ENCODE results near the gene SLC16A10.
"Not testable (repeated sequence)": the region's sequence is repeated elsewhere in the genome, so short reads cannot be mapped to it uniquely, and the experiment has no call there.

SLC16A10 gene

DNA sequence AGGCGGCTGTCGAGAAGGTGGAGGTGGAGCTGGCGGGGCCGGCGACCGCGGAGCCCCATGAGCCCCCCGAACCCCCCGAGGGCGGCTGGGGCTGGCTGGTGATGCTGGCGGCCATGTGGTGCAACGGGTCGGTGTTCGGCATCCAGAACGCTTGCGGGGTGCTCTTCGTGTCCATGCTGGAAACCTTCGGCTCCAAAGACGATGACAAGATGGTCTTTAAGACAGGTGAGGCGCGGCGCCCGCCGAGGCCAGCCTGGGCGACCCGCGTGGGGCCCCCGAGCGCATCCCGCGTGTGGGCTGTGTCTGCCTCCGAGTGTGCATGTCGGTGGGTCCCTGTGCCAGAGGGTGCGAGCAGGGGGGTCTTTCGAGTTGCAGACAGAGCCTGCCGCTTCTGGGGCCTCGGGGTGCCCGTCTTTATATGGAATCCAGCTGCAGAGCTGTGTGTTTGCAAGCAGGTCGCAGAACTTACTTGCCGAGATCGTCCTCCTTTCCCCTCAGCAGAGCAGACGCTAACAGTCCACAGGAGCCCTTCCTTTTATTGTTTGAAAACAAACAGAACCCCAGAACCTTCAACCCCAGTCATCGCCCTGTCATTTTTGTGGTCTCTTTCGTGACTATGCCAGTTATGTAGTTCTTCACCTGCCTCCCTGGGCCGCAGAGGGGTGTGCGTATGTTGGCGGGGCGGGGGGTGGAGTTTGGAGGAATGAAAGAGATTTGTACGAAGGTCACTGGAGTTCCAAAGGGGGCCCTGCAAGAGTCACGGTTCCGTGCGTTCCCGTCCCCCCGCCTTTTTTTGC lies 766 bp downstream of the SLC16A10 start:
- peak; percentile 23 for DNase-seq (ENCODE audit: low spot score)

- DNase-seq (ENCODE audit: low spot score), result no peak
Observed at GRCh38 chr6:111088668-111089003, 1.3 kb downstream of the SLC16A10 start.

DNA sequence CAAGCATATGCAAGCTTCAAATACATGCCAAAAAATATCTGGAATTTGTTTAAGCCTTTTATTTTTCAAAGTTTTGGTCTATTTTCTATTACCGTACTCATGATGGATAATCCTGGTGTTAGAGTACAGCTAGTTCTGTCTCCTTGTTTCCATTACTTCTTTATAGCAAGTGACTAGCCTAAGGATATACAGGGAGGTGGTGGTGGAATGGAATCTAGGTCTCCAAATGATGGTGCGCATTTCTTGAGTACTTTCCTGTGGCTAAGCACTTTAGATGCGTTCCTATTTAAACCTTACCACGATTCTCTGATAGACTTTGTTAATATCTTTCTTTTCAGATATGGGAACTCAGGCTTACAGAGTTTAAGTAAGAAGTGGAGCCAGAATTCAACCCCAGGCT lies 3.5 kb downstream of the SLC16A10 start:
- DNase-seq (ENCODE audit: low spot score), result no peak

DNA sequence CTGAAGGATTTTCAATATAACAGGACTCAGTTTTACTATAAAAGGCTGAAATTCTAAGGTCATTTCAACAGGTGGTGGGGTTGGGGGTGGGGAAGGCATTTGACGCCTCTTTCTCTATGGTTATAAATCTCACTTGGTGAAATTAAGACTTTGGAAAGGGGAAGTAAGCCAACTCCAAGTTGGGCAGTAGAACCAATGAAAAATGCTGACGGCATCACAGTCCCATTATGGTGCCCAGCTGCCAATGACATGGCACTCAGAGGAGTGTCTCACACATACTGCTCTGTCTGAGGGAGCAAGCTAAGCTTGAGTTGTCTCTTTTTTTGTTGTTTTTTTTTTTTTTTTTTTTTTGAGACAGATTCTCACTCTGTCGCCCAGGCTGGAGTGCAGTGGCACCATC lies 4.7 kb downstream of the SLC16A10 start:
- no peak for DNase-seq (ENCODE audit: low spot score)

- DNase-seq (ENCODE audit: low spot score), result not testable (repeated sequence)
Observed at GRCh38 chr6:111095488-111095887, 8.2 kb downstream of the SLC16A10 start.

GRCh38 chr6:111096246-111096645 lies 8.9 kb downstream of the SLC16A10 start:
- DNase-seq (ENCODE audit: low spot score), result no peak

GRCh38 chr6:111098597-111098996 lies 11.3 kb downstream of the SLC16A10 start:
- DNase-seq (ENCODE audit: low spot score), result no peak

DNA sequence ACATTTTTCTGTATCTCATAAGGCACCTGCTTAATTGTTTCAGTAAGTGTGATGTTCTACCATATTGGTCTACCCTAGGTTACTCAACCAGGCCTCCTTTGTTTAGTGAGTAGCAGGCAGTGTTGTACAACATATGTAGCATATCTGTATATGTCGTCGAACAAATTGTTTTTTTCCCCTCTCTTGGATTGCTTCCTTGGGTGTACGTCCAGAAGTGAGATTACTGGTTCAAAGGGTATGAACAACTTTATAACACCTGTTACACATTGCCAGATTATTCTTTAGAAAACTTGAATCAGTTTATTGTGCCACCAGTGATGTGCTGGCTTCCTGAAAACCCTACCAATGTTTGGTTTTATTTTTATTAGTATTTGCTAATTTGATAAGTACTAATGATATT lies 14.7 kb downstream of the SLC16A10 start:
- no peak for DNase-seq (ENCODE audit: low spot score)

DNA sequence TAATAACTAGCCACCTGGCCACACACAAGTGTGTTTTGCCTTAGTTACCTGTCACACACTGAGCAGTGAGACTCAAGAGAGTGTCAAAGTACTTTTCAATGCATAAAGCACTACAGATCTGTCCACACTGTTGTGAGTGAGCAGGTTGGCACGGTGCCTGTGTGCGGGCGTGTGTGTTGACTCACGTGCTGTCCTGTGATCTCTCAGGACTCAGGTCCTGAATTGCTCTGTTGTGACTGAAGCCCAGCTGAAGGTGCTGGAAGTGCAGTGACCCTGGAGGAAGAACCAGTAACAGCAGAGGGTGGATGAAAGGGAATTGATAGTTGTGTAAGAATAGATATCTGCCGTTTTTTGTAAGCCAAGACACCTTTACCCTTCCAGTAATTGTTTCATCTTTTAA lies 18.3 kb downstream of the SLC16A10 start:
- no peak for DNase-seq (ENCODE audit: low spot score)

DNA sequence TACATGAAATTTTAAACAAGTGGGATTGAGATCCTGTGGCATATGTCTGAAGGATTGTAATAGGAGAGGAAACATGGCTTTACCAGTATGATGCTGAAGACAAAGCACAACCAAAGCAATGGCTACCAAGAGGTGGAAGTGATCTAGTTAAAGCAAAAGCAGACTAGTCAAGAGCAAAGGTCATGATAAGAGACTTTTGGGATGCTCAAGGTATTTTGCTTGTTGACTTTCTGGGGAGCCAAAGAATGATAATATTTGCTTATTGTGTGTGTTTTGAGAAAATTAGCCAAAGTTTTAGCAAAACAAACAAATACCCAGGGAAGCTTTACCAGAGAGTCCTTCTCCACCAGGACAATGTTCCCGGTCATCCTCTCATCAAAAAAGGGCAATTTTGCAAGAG lies 20.3 kb downstream of the SLC16A10 start:
- no peak for DNase-seq (ENCODE audit: low spot score)

GRCh38 chr6:111110036-111110435 lies 22.7 kb downstream of the SLC16A10 start:
- no peak for DNase-seq (ENCODE audit: low spot score)

- no peak for DNase-seq (ENCODE audit: low spot score)
Observed at GRCh38 chr6:111113336-111114086, 26.2 kb downstream of the SLC16A10 start.

DNA sequence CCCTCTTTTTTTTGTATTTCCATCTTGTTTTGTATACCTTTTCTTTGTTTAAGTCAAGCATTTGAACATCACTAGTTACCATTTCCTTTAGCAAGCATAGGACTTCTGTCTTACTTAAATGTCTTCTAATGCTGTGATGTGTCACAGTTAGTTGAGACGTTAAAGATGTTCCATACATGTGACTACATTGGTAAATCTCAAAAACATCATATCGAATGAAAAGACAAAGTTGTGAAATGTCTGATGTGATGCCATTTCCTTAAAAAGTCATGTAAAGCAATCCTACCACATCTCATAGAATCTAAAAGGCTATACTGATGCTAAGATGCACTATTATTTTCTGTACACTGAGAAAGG lies 26.8 kb downstream of the SLC16A10 start:
- DNase-seq (ENCODE audit: low spot score), result no peak

- no peak for DNase-seq (ENCODE audit: low spot score)
Observed at GRCh38 chr6:111114482-111114881, 27.2 kb downstream of the SLC16A10 start.

DNA sequence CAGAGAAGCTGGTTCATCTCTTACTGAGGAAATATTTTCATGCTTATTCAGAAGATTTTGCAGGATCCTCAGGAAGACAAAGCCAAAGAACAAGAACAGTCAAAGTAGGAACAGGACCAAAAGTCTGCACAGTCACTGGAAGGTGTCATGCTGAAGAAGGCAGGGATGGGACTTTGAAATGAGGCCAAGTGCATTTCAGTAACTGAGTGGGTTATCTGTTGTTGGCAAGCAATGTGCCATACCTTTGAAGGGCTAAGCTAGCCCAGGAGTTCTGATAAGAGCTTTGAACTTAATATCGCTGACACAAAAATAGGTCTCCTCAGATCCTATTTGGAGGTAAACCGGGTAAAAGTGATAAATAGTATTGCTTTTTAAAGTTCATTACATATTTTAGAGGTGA lies 31.5 kb downstream of the SLC16A10 start:
- no peak for DNase-seq (ENCODE audit: low spot score)

DNA sequence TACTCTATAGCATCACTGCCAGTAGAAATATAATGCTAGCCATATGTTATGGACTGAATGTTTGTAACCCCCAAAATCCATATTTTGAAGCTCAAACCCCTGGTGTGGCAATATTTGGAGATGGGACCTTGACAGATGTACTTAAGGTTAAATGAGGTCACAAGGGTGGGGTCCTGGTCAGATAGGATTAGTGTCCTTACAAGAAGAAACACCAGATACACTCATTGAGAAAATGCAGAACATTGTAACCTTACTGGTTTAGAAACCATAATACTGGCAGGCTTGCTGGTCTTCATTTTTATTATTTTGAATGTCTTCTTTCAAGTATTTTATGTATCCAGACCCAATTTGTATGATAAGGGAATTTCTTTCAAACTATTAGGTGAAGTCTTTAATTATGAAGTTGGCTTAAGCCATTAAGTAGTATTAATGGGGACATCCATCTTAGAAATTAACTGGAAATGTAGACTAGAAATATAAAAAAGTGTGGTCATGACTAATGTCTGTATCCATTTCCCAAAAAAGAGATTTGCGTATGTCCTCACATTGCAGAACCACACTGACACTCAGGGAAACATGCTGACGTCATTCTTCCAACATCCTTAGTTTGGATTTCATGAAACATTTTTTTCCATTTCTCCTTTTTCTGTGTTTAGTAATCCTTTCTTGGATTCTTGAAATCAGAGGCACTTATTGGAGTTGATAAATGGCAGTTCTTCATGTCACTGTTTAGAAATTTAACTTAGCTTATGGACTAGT lies 32.4 kb downstream of the SLC16A10 start:
- no peak for DNase-seq (ENCODE audit: low spot score)

DNA sequence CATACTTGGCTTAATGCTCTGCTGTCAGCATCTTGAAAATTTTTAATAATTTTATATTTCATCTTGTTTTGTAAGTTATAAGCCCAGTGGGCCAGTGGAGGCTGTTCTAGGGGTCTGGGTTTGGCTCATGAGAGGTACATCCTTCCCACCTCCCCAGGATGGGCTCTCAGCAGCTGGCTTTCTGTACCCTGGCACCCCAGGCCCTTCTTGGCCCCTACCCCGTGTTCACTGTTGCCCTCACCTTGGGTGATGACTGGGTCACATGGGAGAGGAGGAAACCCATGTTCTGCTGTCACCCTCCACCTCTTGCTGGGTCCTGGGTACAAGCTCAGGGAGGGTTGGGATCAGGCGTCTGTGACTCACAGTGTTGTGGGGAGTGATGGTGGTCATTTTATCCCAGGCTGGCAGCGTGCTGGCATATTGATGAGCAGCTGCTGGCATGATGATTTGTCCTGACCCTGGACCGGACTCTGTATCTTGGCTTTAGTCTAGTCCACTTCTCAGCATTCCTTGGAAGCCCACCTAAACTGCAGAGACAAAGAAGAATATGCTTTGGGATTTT lies 34.6 kb downstream of the SLC16A10 start:
- DNase-seq (ENCODE audit: low spot score), result no peak

DNA sequence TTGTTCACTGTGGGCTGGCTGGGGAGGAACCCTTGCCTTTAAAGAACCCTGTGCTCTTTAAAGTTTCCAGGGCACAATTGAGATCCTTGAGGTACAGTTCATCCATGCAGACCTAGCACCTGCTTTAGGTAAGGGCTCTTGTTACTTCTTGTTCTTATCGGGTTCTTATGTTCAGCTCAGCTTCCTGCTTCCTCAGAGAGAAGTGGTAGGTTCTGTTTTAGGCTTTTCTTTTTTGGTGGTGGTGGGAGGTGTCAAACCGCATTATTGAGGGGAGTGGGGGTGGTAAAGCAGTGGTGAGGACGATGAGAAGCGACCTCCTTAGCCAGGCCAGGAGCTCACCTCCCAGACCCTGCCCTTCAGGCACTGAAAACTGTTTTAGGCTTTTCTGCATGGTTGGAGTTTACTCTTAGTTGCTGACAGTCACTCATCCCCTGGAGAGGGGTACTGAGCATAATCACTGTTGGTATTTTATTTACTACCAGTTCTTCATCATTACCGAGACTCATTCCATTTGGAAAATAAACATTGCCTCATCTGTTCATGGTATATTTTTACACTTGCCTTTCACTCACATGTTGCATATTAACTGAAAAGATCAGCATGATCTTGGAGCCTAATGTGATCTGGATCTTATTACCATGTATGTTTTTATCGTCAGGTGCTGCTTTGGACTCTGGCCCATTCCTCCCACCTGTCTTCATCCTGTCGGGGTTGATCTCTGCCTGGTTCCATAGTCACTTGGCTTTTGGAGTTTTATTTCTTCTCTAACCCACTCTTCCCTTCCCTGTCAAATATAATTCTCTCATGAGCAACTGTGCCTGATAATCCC lies 35.4 kb downstream of the SLC16A10 start:
- DNase-seq (ENCODE audit: low spot score), result no peak

GRCh38 chr6:111124406-111124805 lies 37.1 kb downstream of the SLC16A10 start:
- DNase-seq (ENCODE audit: low spot score), result no peak

- DNase-seq (ENCODE audit: low spot score), result no peak
Observed at GRCh38 chr6:111129013-111129412, 41.7 kb downstream of the SLC16A10 start.

DNA sequence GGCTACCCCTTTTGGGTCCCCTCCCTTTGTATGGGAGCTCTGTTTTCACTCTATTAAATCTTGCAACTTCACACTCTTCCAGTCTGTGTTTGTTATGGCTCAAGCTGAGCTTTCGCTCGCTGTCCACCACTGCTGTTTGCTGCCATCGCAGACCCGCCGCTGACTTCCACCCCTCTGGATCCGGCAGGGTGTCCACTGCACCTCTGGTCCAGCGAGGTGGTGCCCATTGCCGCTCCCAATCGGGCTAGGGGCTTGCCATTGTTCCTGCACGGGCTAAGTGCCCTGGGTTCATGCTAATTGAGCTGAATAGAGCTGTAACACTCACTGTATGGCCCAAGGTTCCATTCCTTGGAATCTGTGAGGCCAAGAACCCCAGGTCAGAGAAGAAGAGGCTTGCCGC lies 43.7 kb downstream of the SLC16A10 start:
- not testable (repeated sequence) for DNase-seq (ENCODE audit: low spot score)

DNA sequence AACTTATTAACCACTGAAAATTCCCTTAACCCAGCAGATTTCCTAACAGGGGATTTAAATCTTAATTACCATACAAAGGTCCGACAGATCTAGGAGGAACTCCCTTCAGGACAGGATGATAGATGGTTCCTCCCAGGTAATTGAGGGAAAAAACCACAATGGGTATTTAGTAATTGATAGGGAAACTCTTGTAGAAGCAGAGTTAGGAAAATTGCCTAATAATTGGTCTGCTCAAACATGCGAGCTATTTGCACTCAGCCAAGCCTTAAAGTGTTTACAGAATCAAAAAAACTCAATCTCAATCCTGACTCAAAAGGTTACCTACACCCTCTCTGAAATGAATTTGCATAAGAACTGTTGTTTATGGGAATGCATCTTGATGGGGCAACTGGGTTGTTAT lies 45.4 kb downstream of the SLC16A10 start:
- DNase-seq (ENCODE audit: low spot score), result not testable (repeated sequence)

Measured in germinal center (tissue), 1 donor.